ENCODE measurements around the gene CENPM. TPM values are rescaled to one million over a fixed set of nuclear protein-coding genes. Genes with fewer than 3 reads are reported as not detected.

The CENPM gene
- total RNA-seq, 2 experiments from 2014 or later, result 99.9 to 106 TPM

- no peak for DNase-seq
- Mint-ChIP-seq H3K9me3 (no peaks in the 10 kb centered on the region), H3K4me3 (no peak overlapping the region), H3K27ac (no peak overlapping the region), H3K27me3 (no peaks in the 10 kb centered on the region), H3K36me3 (peaks cover 44% of the 10 kb centered on the region), H3K4me1 (ENCODE audit: low read depth) (no peaks in the 10 kb centered on the region)
- ChIA-PET POLR2A (no interaction called here), CTCF (interaction anchor here (0.6 to 1.5 kb wide), 2 partner anchors 29 to 235 kb away, joined by 3 to 6 read pairs; no protein-coding TSS in a partner anchor)
- intact Hi-C loops (cut with micrococcal nuclease), result no loop called here
Observed at GRCh38 chr22:41902016-41902415, 44.9 kb downstream of the CENPM start.

GRCh38 chr22:41900652-41901312, 46.2 kb downstream of the CENPM start:
- Mint-ChIP-seq H3K27me3 (no peaks in the 10 kb centered on the region), H3K36me3 (peaks cover 45% of the 10 kb centered on the region), H3K9me3 (no peaks in the 10 kb centered on the region), H3K4me1 (ENCODE audit: low read depth) (no peaks in the 10 kb centered on the region), H3K4me3 (no peak overlapping the region), H3K27ac (no peak overlapping the region)
- ChIA-PET POLR2A (interaction anchor here (0.6 kb wide), 1 partner anchor 231 kb away, joined by 4 read pairs; no protein-coding TSS in a partner anchor), CTCF (interaction anchor here (1.2 kb wide), 1 partner anchor 204 kb away, joined by 4 read pairs; no protein-coding TSS in a partner anchor)
- DNase-seq, result no peak
- intact Hi-C loops (cut with micrococcal nuclease), result no loop called here

- H3K9me3 Mint-ChIP-seq, result no peaks in the 10 kb centered on the region
- DNase-seq, result no peak
- intact Hi-C loops (cut with micrococcal nuclease), result no loop called here
- no peak overlapping the region for H3K27ac Mint-ChIP-seq
- H3K27me3 Mint-ChIP-seq, result no peaks in the 10 kb centered on the region
- ChIA-PET CTCF (interaction anchor here (1.2 kb wide), 1 partner anchor 203 kb away, joined by 4 read pairs; no protein-coding TSS in a partner anchor), POLR2A (no interaction called here)
- peaks cover 43% of the 10 kb centered on the region for H3K36me3 Mint-ChIP-seq
- H3K4me1 Mint-ChIP-seq (ENCODE audit: low read depth), result no peaks in the 10 kb centered on the region
- no peak overlapping the region for H3K4me3 Mint-ChIP-seq
Observed at GRCh38 chr22:41899992-41900651, 46.8 kb downstream of the CENPM start.

- Mint-ChIP-seq H3K9me3 (no peaks in the 10 kb centered on the region), H3K27me3 (no peaks in the 10 kb centered on the region), H3K4me3 (no peak overlapping the region), H3K27ac (no peak overlapping the region), H3K36me3 (peaks cover 45% of the 10 kb centered on the region), H3K4me1 (ENCODE audit: low read depth) (no peaks in the 10 kb centered on the region)
- intact Hi-C loops (cut with micrococcal nuclease), result no loop called here
- no peak for DNase-seq
- CTCF ChIA-PET, result no interaction called here
- POLR2A ChIA-PET, result no interaction called here
Observed at GRCh38 chr22:41899110-41899509, 47.8 kb downstream of the CENPM start.

- Mint-ChIP-seq H3K27me3 (no peaks in the 10 kb centered on the region), H3K9me3 (no peaks in the 10 kb centered on the region), H3K4me3 (no peak overlapping the region), H3K36me3 (peaks cover 47% of the 10 kb centered on the region), H3K4me1 (ENCODE audit: low read depth) (no peaks in the 10 kb centered on the region), H3K27ac (no peak overlapping the region)
- ChIA-PET CTCF (no interaction called here), POLR2A (no interaction called here)
- intact Hi-C loops (cut with micrococcal nuclease), result no loop called here
- no peak for DNase-seq
Observed at GRCh38 chr22:41898645-41899044, 48.3 kb downstream of the CENPM start.

GRCh38 chr22:41893591-41894375, 53.2 kb downstream of the CENPM start:
- H3K27me3 Mint-ChIP-seq, result no peaks in the 10 kb centered on the region
- POLR2A ChIA-PET, result interaction anchor here (1.1 to 1.3 kb wide), 2 partner anchors 18 to 93 kb away, joined by 3 read pairs; no protein-coding TSS in a partner anchor
- intact Hi-C loops (cut with micrococcal nuclease), result no loop called here
- no peak overlapping the region for H3K27ac Mint-ChIP-seq
- DNase-seq, result no peak
- H3K4me1 Mint-ChIP-seq (ENCODE audit: low read depth), result no peaks in the 10 kb centered on the region
- no peaks in the 10 kb centered on the region for H3K9me3 Mint-ChIP-seq
- no peak overlapping the region for H3K4me3 Mint-ChIP-seq
- peaks cover 48% of the 10 kb centered on the region for H3K36me3 Mint-ChIP-seq
- CTCF ChIA-PET, result interaction anchor here (0.8 to 1.6 kb wide), 2 partner anchors 32 to 93 kb away, joined by 3 to 5 read pairs; partner anchors contain the start of gene CCDC134

- no peak overlapping the region for H3K27ac Mint-ChIP-seq
- no peak for DNase-seq
- intact Hi-C loops (cut with micrococcal nuclease), result no loop called here
- no peaks in the 10 kb centered on the region for H3K9me3 Mint-ChIP-seq
- no peaks in the 10 kb centered on the region for H3K4me1 Mint-ChIP-seq (ENCODE audit: low read depth)
- H3K27me3 Mint-ChIP-seq, result no peaks in the 10 kb centered on the region
- CTCF ChIA-PET, result no interaction called here
- POLR2A ChIA-PET, result interaction anchor here (0.5 kb wide), 1 partner anchor 11 kb away, joined by 3 read pairs; no protein-coding TSS in a partner anchor
- H3K4me3 Mint-ChIP-seq, result no peak overlapping the region
- H3K36me3 Mint-ChIP-seq, result peaks cover 52% of the 10 kb centered on the region
Observed at GRCh38 chr22:41892721-41893120, 54.2 kb downstream of the CENPM start.

- Mint-ChIP-seq H3K27me3 (no peaks in the 10 kb centered on the region), H3K4me1 (ENCODE audit: low read depth) (no peaks in the 10 kb centered on the region), H3K4me3 (no peak overlapping the region), H3K27ac (no peak overlapping the region), H3K36me3 (peaks cover 53% of the 10 kb centered on the region), H3K9me3 (no peaks in the 10 kb centered on the region)
- DNase-seq, result no peak
- ChIA-PET POLR2A (no interaction called here), CTCF (no interaction called here)
- intact Hi-C loops (cut with micrococcal nuclease), result no loop called here
Observed at GRCh38 chr22:41891407-41891806, 55.5 kb downstream of the CENPM start.

Small RNA genes within 50 kb of the gene (microRNA-seq; reads per million reads assigned to microRNA genes)
- gene MIR33A (ENCODE audit: borderline microRNAs expressed, borderline number of aligned reads, borderline replicate concordance), result 130 reads per million, percentile 68 among the genes with 10 or more reads in this experiment

Other genes starting within 250 kb of the CENPM start
- gene MEI1, start 247.6 kb downstream of the CENPM start, total RNA-seq, result 10 to 100 TPM; 51.3 to 52.3 TPM
- gene CCDC134, start 146.5 kb downstream of the CENPM start, total RNA-seq, result 10 to 100 TPM; 16.1 to 17.6 TPM
- 100 to 1,000 TPM; 131 to 137 TPM for gene SREBF2, start 114.0 kb downstream of the CENPM start, total RNA-seq
- gene SHISA8, start 32.1 kb downstream of the CENPM start, total RNA-seq, result 1 to 10 TPM in 1 of 2 experiments, under 1 TPM in 1; 0.97 to 1.1 TPM
- gene TNFRSF13C, start 20.3 kb downstream of the CENPM start, total RNA-seq, result 1 to 10 TPM; 3.2 to 5.0 TPM
- gene SEPTIN3, start 22.3 kb upstream of the CENPM start, total RNA-seq, result 1 to 10 TPM; 2.2 to 2.8 TPM
- gene WBP2NL, start 51.6 kb upstream of the CENPM start, total RNA-seq, result 1 to 10 TPM in 1 of 2 experiments, under 1 TPM in 1; 0.82 to 1.5 TPM
- gene NAGA, start 123.7 kb upstream of the CENPM start, total RNA-seq, result 10 to 100 TPM; 28.9 to 30.5 TPM
- 1 to 10 TPM; 2.7 to 2.8 TPM for gene PHETA2, start 127.1 kb upstream of the CENPM start, total RNA-seq
- 10 to 100 TPM; 59.5 to 59.9 TPM for gene SMDT1, start 132.5 kb upstream of the CENPM start, total RNA-seq
- 100 to 1,000 TPM; 124 to 129 TPM for gene NDUFA6, start 143.6 kb upstream of the CENPM start, total RNA-seq
- 1 to 10 TPM; 1.5 to 1.9 TPM for gene CYP2D6, start 183.7 kb upstream of the CENPM start, total RNA-seq

Measured in activated CD4-positive, alpha-beta memory T cell treated with anti-CD3 and anti-CD28 coated beads for 36 hours (primary cell).